Measurements from ENCODE around the gene RGS3.

The RGS3 gene

GRCh38 chr9:113574441-113575262 lies 111.1 kb downstream of the RGS3 start:
- no peak for DNase-seq

- no peak for DNase-seq
These were observed 114.2 kb downstream of the RGS3 start for GRCh38 chr9:113577525-113578261.

- no peak for DNase-seq
These were observed 114.8 kb downstream of the RGS3 start for GRCh38 chr9:113578279-113578865.

- peak; percentile 44 to 74 (median 68) for DNase-seq
These were observed 115.4 kb downstream of the RGS3 start for GRCh38 chr9:113578882-113579282.

- no peak for DNase-seq
These were observed 115.9 kb downstream of the RGS3 start for GRCh38 chr9:113579283-113580040.

- DNase-seq: peak in 2 of 4 experiments; percentile 13 to 19
These were observed 116.8 kb downstream of the RGS3 start for GRCh38 chr9:113580041-113580953.

- no peak for DNase-seq
These were observed 117.4 kb downstream of the RGS3 start for GRCh38 chr9:113580954-113581311.

GRCh38 chr9:113581865-113582697 lies 118.6 kb downstream of the RGS3 start:
- DNase-seq: peak; percentile 14 to 65 (median 50)

- DNase-seq: no peak
These were observed 119.2 kb downstream of the RGS3 start for GRCh38 chr9:113582698-113583200.

- no peak for DNase-seq
These were observed 120.2 kb downstream of the RGS3 start for GRCh38 chr9:113583511-113584427.

- no peak for DNase-seq
These were observed 121.0 kb downstream of the RGS3 start for GRCh38 chr9:113584428-113585084.

GRCh38 chr9:113585085-113585442 lies 121.5 kb downstream of the RGS3 start:
- no peak for DNase-seq

GRCh38 chr9:113585555-113585954 lies 122.0 kb downstream of the RGS3 start:
- DNase-seq: no peak

- no peak for DNase-seq
These were observed 124.0 kb downstream of the RGS3 start for GRCh38 chr9:113587471-113588031.

GRCh38 chr9:113588242-113588810 lies 124.8 kb downstream of the RGS3 start:
- no peak for DNase-seq

- no peak for DNase-seq
These were observed 125.4 kb downstream of the RGS3 start for GRCh38 chr9:113588936-113589335.

GRCh38 chr9:113589407-113589806 lies 125.9 kb downstream of the RGS3 start:
- no peak for DNase-seq

- no peak for DNase-seq
These were observed 126.4 kb downstream of the RGS3 start for GRCh38 chr9:113589890-113590289.

Measured in activated CD4-positive, CD25-positive, alpha-beta regulatory T cell (primary cell).